Measurements from ENCODE around the gene PDE11A. TPM values are rescaled to one million over a fixed set of nuclear protein-coding genes. Genes with fewer than 3 reads are reported as not detected.

PDE11A gene
- total and polyA plus RNA-seq, 2 donors from 2014 or later = 0.58 to 0.82 TPM

GRCh38 chr2:177808984-177809809 is 263.4 kb downstream of the PDE11A start:
- H3K27ac ChIP-seq (ENCODE audit: low read depth in 2 of 2, low read length in 2 of 2) = no peak overlapping the region
- no peak overlapping the region for H3K9ac ChIP-seq (ENCODE audit: low read length in 3 of 3)
- no peaks in the 10 kb centered on the region for H3K4me1 ChIP-seq (ENCODE audit: control insufficient read depth in 2 of 3, insufficient read depth in 2 of 3, low read depth in 1 of 3, low read length in 3 of 3)
- H3K36me3 ChIP-seq (ENCODE audit: control insufficient read depth in 2 of 3, insufficient read depth in 3 of 3, low read length in 3 of 3) = no peaks in the 10 kb centered on the region
- intact Hi-C loops (cut with DNase I) = no loop called here
- no peaks in the 10 kb centered on the region for H3K9me3 ChIP-seq (ENCODE audit: control insufficient read depth in 2 of 3, insufficient read depth in 1 of 3, low read length in 3 of 3)
- no peak for TF ChIP-seq CTCF (IDR thresholded peaks at IDR 0.05; ENCODE audit: borderline replicate concordance, extremely low read depth, insufficient read depth)
- H3K27me3 ChIP-seq (ENCODE audit: control insufficient read depth, insufficient read depth, low read length) = no peaks in the 10 kb centered on the region
- no peak for DNase-seq
- no peak overlapping the region for H3K4me3 ChIP-seq (ENCODE audit: low read length in 3 of 3)
- FAIRE-seq = no peak

- DNase-seq = no peak
- Histone ChIP-seq H3K4me3 (ENCODE audit: low read length in 3 of 3) (no peak overlapping the region), H3K9ac (ENCODE audit: low read length in 3 of 3) (no peak overlapping the region), H3K4me1 (ENCODE audit: control insufficient read depth in 2 of 3, insufficient read depth in 2 of 3, low read depth in 1 of 3, low read length in 3 of 3) (no peaks in the 10 kb centered on the region), H3K36me3 (ENCODE audit: control insufficient read depth in 2 of 3, insufficient read depth in 3 of 3, low read length in 3 of 3) (no peaks in the 10 kb centered on the region), H3K9me3 (ENCODE audit: control insufficient read depth in 2 of 3, insufficient read depth in 1 of 3, low read length in 3 of 3) (no peaks in the 10 kb centered on the region), H3K27me3 (ENCODE audit: control insufficient read depth, insufficient read depth, low read length) (no peaks in the 10 kb centered on the region), H3K27ac (ENCODE audit: low read depth in 2 of 2, low read length in 2 of 2) (no peak overlapping the region)
- TF ChIP-seq CTCF (IDR thresholded peaks at IDR 0.05; ENCODE audit: borderline replicate concordance, extremely low read depth, insufficient read depth) = no peak
- no peak for FAIRE-seq
- intact Hi-C loops (cut with DNase I) = no loop called here
Observed at GRCh38 chr2:177806025-177806424, 266.6 kb downstream of the PDE11A start.

- Histone ChIP-seq H3K27me3 (ENCODE audit: control insufficient read depth, insufficient read depth, low read length) (no peaks in the 10 kb centered on the region), H3K9ac (ENCODE audit: low read length in 3 of 3) (no peak overlapping the region), H3K9me3 (ENCODE audit: control insufficient read depth in 2 of 3, insufficient read depth in 1 of 3, low read length in 3 of 3) (no peaks in the 10 kb centered on the region), H3K4me3 (ENCODE audit: low read length in 3 of 3) (no peak overlapping the region), H3K36me3 (ENCODE audit: control insufficient read depth in 2 of 3, insufficient read depth in 3 of 3, low read length in 3 of 3) (no peaks in the 10 kb centered on the region), H3K4me1 (ENCODE audit: control insufficient read depth in 2 of 3, insufficient read depth in 2 of 3, low read depth in 1 of 3, low read length in 3 of 3) (no peaks in the 10 kb centered on the region), H3K27ac (ENCODE audit: low read depth in 2 of 2, low read length in 2 of 2) (no peak overlapping the region)
- DNase-seq (peak in 3 of 5 donors; percentile 18 to 37 (median 31)), FAIRE-seq (no peak)
- TF ChIP-seq CTCF (IDR thresholded peaks at IDR 0.05; ENCODE audit: borderline replicate concordance, extremely low read depth, insufficient read depth) = peak; percentile 28
- intact Hi-C loops (cut with DNase I) = no loop called here
Observed at GRCh38 chr2:177799531-177799930, 273.0 kb downstream of the PDE11A start.

Measured in kidney (tissue), 14 donors.